ENCODE results near the gene CORO1A.
"Not testable (repeated sequence)": the region's sequence is repeated elsewhere in the genome, so short reads cannot be mapped to it uniquely, and the experiment has no call there.

CORO1A gene

DNA sequence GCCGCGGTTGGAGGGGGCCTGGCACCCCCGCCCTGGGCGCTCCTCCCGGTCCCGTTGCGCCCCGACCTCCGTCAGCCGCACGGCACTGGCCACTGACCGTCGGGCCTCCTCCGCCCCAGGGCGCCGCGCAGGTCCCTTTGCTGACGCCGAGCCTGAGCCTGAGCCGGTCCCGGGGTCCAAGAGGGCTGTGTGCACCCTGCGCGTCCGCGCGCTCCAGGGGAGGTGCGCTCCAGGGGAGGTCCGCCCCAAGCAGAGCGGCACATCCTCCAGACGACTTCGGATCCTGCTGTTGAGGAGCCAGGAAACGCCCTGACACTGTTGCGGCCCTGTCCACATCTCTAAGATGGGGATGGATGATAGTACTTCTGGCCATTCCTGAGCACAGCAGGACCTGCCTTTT, 22.9 kb downstream of the CORO1A start:
- DNase-seq, result not testable (repeated sequence)

DNA sequence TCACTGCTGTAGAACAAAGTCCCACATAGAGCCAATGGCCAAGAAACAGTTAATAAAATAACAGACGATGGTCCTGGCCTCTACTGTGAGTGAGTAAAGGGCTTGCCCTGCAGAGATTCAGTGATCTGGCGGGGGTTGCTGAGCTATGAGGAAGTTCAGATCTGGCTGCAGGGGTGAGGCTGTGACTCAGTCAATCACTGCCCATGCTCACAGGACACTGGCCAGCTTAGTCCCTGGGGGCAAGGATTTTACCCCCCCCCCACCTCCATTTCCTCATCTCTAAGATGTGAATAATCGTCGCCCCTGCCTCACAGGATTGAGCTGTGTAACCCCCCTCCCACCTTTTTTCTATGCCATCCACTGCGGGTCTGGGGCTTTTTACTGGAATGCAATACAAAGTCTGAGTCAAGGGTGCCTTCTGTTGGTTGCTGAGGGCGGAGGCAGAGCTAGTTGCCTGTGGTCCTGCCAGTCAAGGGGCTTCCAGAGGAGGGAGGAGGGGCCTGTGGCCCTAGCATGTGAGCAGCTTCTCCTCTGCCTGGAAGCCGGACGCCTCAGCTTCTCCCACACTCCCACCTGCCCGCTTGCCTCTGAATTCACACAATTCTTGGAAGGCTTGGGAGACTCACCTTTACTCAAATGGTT, 23.8 kb downstream of the CORO1A start:
- DNase-seq, result peak; percentile 0

DNA sequence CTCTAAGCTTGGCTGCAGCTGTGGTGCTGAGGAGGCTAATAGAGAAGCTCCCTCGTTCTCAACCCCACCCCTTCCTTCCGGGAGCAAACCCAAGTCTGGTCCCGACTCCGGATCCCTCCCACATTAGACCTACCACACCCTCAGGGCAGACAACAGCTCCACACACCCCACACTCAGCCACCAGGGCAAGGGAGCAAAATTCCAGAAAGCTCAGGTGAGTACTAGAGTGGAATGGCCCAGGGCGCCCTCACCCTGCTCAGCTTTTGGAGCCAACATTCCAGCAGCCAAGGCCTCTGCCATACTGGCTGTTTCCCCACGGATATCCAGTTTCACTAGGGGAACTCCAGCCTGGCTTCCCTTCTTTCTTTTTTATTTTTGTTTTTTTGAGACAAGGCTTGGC, 25.6 kb downstream of the CORO1A start:
- peak; percentile 38 for DNase-seq

DNA sequence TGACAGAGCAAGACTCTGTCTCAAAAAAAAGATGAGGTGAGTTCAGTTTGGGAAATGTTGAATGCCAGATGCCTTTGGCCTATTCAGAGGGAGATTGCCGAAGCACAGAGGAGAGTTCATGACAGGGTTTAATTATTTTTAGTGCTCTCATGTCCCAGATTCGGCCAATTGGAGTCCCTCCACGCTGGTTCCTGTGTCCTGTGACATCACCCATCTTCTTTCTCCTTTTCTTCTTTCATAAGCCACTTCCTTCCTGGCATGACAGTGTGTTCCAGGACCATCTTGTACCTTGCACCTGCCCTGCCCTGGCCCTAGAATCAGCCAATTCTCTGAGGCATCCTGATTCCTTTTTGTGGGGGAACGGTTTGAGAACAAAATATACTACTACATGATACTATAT, 28.0 kb downstream of the CORO1A start:
- not testable (repeated sequence) for DNase-seq

DNA sequence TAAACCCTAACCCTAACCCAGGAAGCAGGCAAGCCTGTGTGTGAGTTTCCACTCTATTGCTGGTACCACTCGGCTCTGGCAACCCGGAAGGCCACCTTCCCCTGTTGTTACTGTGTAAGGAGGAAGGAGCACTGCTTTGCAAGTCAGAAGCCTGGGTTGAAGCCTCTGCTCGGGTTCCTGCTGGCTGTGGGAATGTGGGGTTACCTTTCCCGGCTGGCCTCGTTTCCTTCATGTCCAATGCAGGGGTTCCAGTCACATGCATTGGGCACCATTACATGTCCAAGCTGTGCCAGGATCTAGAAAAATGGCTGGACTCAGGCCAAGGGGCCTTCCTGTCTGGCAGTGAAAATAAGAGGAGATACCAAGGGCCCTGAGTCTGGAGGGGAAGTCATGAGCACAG, 33.7 kb downstream of the CORO1A start:
- DNase-seq, result peak; percentile 0
